DND-41 (cell line): ENCODE measurements around the gene TMEM144.

Experiments
- EZH2 ChIP-seq: IDR thresholded peaks from 3 replicates; pipeline ENCODE4 v1.6.1; 2012; ENCODE audit warnings: borderline replicate concordance, low read depth, mild to moderate bottlenecking, moderate library complexity, low read length, inconsistent platforms; ENCODE audit not compliant: severe bottlenecking
- TF ChIP-seq, protein P1 (sequence below): IDR thresholded peaks from 2 replicates; pipeline ENCODE4 v1.5.1; 2012; ENCODE audit warnings: borderline replicate concordance, low read length, moderate library complexity, mild to moderate bottlenecking; ENCODE audit not compliant: poor library complexity, severe bottlenecking; ENCODE audit errors: extremely low read depth

DNA sequence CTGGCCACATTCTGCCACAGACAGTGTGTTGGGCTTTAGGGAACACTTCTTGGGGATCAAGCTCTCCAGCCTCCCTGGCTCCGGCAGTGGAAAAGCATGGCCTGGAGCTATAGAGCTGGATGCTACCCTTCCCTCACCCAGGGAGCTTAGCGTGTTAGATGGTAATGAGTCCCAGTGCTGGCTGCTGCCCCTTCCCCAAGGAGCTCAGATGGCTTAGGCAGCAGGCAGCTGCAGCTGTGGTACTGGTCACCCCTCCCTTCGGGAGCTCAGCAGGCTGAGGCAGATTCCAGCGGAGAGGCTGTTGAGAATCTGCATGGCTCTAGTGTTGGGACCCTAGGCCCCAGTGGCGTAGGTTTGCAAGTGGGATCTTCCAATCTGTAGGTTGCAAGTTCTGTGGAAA, 19.5 kb downstream of the TMEM144 start:
- TF ChIP-seq, protein P1, sequence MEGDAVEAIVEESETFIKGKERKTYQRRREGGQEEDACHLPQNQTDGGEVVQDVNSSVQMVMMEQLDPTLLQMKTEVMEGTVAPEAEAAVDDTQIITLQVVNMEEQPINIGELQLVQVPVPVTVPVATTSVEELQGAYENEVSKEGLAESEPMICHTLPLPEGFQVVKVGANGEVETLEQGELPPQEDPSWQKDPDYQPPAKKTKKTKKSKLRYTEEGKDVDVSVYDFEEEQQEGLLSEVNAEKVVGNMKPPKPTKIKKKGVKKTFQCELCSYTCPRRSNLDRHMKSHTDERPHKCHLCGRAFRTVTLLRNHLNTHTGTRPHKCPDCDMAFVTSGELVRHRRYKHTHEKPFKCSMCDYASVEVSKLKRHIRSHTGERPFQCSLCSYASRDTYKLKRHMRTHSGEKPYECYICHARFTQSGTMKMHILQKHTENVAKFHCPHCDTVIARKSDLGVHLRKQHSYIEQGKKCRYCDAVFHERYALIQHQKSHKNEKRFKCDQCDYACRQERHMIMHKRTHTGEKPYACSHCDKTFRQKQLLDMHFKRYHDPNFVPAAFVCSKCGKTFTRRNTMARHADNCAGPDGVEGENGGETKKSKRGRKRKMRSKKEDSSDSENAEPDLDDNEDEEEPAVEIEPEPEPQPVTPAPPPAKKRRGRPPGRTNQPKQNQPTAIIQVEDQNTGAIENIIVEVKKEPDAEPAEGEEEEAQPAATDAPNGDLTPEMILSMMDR = no peak
- TF ChIP-seq EZH2 = no peak
